Vagina (tissue), 2 donors: ENCODE data around the gene PRCP. TPM values are rescaled to one million over a fixed set of nuclear protein-coding genes. Genes with fewer than 3 reads are reported as not detected.

ENCODE experiments used
- DNase-seq, 2 donors: peaks; one replicate each; pipeline ENCODE4 v3.0.0-alpha.2; 2017; ENCODE audit errors: extremely low spot score in 2 of 2
- H3K27ac ChIP-seq: fragments of 200-600 bp; sonication (generic); one replicate; pipeline ENCODE4 v1.5.1; 2019
- H3K27me3 ChIP-seq: fragments of 200-600 bp; sonication (generic); one replicate; pipeline ENCODE4 v1.5.1; 2019
- H3K36me3 ChIP-seq, 2 donors: fragments of 200-600 bp; sonication (generic); one replicate each; pipeline ENCODE4 v1.5.1; 2017 to 2019
- H3K4me1 ChIP-seq: fragments of 200-600 bp; sonication (generic); one replicate; pipeline ENCODE4 v1.5.1; 2019
- H3K4me3 ChIP-seq, 2 donors: fragments of 200-600 bp; sonication (generic); 1 replicate in 1 of 2; 2 replicates in 1 of 2; pipeline ENCODE4 v1.5.1; 2016 to 2019
- H3K9me3 ChIP-seq: fragments of 200-600 bp; sonication (generic); one replicate; pipeline ENCODE4 v1.5.1; 2019
- POLR2A ChIP-seq, 2 donors: fragments of 450-650 bp; IDR thresholded peaks; one replicate each; pipeline ENCODE4 v1.6.1; 2017; ENCODE audit warnings: antibody characterized with exemption in 2 of 2, mild to moderate bottlenecking in 2 of 2, moderate library complexity in 2 of 2
- POLR2AphosphoS5 ChIP-seq, 2 donors: sonication (generic); formaldehyde crosslinking; IDR thresholded peaks; one replicate each; pipeline ENCODE4 v1.9.0; 2017; ENCODE audit warnings: antibody characterized with exemption in 2 of 2, mild to moderate bottlenecking in 2 of 2, low read depth in 1 of 2; ENCODE audit not compliant: insufficient read depth in 1 of 2
- intact Hi-C: fragments of 100-400 bp; cut with DNase I; formaldehyde crosslinking; loops from one replicate; pipeline ENCODE4 v1.15.1; 2023
- total RNA-seq: library from RNA; depleted of rRNA; stranded (reverse); fragments of >200 nt; gene quantifications from one replicate; pipeline ENCODE4 v1.2.3, GENCODE V29; 2016
- TF ChIP-seq, protein P1 (sequence below), 3 experiments: fragments of 450-650 bp in 2 of 3; fragments of 200-600 bp in 1 of 3; sonication (generic) in 1 of 3; IDR thresholded peaks; one replicate each; pipeline ENCODE4 v1.5.1; 2017 to 2019; ENCODE audit warnings: antibody characterized with exemption in 3 of 3, mild to moderate bottlenecking in 2 of 3, moderate library complexity in 2 of 3

The PRCP gene
- total RNA-seq, 1 donor from 2014 or later: 79.3 TPM

DNA sequence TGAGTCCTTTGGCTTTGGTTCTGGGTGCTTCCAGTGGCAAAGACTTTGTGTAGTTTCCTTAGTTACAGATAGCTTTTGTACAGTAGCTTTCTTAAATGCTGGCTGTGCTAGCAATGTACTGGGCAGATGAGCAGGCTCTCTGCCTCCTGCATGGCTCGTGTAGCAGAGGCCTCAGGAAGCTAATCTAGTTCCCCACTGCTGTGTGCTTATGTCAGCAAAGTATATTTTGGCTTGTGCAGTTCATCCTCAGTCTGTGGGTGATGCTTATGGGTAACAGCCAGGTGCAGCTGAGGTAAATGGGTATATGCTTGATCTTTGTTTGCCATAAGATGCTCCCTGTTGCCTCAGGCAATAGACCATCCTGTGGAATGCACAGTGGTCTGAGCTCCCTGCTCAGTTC is 97.5 kb downstream of the PRCP start:
- H3K4me3 ChIP-seq: no peak overlapping the region
- H3K9me3 ChIP-seq: no peaks in the 10 kb centered on the region
- no peaks in the 10 kb centered on the region for H3K4me1 ChIP-seq
- H3K27me3 ChIP-seq: no peaks in the 10 kb centered on the region
- no peaks in the 10 kb centered on the region for H3K36me3 ChIP-seq
- intact Hi-C loops: loop anchor here (5.0 kb wide), 1 partner anchor 425 kb away; no protein-coding TSS in a partner anchor
- TF ChIP-seq POLR2A (IDR thresholded peaks at IDR 0.05): no peak
- TF ChIP-seq, protein P1, sequence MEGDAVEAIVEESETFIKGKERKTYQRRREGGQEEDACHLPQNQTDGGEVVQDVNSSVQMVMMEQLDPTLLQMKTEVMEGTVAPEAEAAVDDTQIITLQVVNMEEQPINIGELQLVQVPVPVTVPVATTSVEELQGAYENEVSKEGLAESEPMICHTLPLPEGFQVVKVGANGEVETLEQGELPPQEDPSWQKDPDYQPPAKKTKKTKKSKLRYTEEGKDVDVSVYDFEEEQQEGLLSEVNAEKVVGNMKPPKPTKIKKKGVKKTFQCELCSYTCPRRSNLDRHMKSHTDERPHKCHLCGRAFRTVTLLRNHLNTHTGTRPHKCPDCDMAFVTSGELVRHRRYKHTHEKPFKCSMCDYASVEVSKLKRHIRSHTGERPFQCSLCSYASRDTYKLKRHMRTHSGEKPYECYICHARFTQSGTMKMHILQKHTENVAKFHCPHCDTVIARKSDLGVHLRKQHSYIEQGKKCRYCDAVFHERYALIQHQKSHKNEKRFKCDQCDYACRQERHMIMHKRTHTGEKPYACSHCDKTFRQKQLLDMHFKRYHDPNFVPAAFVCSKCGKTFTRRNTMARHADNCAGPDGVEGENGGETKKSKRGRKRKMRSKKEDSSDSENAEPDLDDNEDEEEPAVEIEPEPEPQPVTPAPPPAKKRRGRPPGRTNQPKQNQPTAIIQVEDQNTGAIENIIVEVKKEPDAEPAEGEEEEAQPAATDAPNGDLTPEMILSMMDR (IDR thresholded peaks at IDR 0.05): no peak
- no peak for TF ChIP-seq POLR2AphosphoS5 (IDR thresholded peaks at IDR 0.05; ENCODE audit: insufficient read depth in 1 of 2, low read depth in 1 of 2)
- no peak for DNase-seq
- no peak overlapping the region for H3K27ac ChIP-seq

DNA sequence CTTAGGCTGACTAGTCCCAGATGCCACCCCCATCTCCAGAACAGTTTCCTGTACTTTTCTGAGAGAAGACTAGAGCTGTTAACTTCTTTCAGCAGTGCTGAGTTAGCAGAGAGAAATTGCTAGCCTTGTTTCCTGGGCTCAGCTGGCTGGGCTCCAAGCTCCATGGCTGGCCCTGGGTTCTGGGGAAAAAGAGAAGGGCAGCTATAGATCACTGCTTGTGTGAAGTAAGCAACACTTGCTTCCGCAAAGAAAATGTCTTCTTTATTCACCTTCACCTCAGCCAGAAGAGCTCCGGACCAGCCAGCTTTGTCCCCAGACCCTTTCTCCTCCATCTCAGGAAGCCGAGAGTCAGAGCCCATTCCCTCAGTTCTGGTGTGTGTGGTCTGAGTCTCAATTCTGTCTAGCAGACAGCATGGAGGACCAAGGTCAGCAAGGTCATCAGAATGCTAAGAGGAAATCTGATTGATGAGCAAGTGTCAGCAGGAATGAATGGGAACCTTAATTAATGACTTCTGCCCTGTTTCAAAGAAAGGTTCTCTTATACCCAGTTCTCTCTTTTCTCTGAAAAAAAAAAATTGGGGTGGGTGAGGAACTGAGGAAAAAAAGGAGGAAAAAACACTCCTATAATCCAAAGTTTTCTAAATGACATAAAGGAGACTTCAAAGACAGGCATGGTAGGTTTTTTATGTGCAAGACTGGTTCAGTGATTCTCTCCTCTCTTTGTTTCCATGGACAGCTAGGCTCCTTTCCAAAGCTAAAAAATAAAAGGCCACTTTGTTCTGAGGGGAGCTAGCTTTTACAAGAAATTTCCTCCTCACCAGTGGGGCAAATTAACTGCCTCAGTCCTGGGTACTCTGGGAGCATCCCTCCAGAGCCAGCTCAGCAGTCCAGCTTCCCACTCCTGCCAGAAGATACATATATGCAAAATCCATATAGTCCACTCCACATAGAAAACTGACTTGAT is 103.0 kb downstream of the PRCP start:
- no peak overlapping the region for H3K27ac ChIP-seq
- no peaks in the 10 kb centered on the region for H3K4me1 ChIP-seq
- no peaks in the 10 kb centered on the region for H3K9me3 ChIP-seq
- no peak overlapping the region for H3K4me3 ChIP-seq
- intact Hi-C loops: no loop called here
- no peaks in the 10 kb centered on the region for H3K27me3 ChIP-seq
- TF ChIP-seq, protein P1 (IDR thresholded peaks at IDR 0.05): no peak
- TF ChIP-seq POLR2AphosphoS5 (IDR thresholded peaks at IDR 0.05; ENCODE audit: insufficient read depth in 1 of 2, low read depth in 1 of 2) (no peak), POLR2A (IDR thresholded peaks at IDR 0.05) (no peak)
- DNase-seq: no peak
- H3K36me3 ChIP-seq: no peaks in the 10 kb centered on the region

DNA sequence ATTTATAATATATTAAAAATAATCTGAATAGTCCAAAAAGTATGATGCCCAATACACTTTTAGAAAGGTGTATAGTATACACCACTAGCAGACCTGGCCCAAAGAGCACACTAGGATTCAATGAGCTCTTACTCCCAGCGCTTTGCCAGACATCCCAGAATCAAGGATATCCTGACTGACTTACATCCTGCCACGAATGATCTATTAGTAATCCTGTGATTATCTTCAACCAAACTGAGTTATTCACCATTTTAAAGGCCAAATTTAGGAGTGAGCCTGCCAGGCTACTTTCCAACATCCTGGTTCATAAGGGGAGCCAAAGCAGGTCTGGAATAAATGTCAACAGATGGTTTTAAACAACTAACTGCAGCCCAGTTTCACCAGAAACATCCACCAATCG is 105.7 kb downstream of the PRCP start:
- Histone ChIP-seq H3K4me3 (no peak overlapping the region), H3K27ac (no peak overlapping the region), H3K4me1 (no peaks in the 10 kb centered on the region), H3K27me3 (no peaks in the 10 kb centered on the region), H3K9me3 (no peaks in the 10 kb centered on the region), H3K36me3 (no peaks in the 10 kb centered on the region)
- DNase-seq: no peak
- no peak for TF ChIP-seq POLR2A (IDR thresholded peaks at IDR 0.05)
- intact Hi-C loops: no loop called here

DNA sequence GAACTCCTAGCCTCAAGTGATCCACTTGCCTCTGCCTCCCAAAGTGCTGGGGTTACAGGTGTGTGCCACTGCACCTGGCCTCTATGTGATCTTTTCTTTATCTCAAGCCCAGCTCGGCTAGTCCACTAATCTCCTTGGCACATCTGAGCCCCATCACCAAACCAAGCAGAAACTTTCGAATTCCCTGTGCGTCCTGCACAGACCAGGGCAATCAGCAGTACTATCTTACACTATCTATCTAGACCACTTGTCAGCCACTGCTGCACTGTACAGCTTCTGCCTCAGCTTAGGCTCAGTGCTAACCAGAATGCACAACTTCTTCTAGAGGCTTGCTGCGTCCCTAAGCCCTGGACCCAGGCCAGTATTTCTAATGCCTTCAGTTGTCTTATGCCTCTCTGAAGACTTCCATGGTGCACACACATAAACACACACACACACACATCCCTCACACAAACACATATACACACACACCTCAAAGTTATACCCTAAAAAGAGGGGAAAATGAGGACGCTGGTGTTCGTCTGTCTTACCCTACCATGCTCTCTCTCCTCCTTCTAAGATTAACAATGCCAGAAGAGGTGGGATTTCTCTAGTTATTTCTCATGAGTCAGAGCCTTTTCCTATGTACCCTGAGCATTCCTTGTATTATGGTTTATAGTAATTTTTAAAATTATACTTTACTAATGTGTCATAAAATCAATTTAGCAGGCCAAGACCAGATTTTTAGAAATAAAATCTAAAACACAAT is 107.2 kb downstream of the PRCP start:
- DNase-seq: no peak
- no peak overlapping the region for H3K27ac ChIP-seq
- no peaks in the 10 kb centered on the region for H3K9me3 ChIP-seq
- no peak overlapping the region for H3K4me3 ChIP-seq
- intact Hi-C loops: no loop called here
- H3K27me3 ChIP-seq: no peaks in the 10 kb centered on the region
- TF ChIP-seq, protein P1 (IDR thresholded peaks at IDR 0.05): no peak
- no peak for TF ChIP-seq POLR2AphosphoS5 (IDR thresholded peaks at IDR 0.05; ENCODE audit: insufficient read depth in 1 of 2, low read depth in 1 of 2)
- no peak for TF ChIP-seq POLR2A (IDR thresholded peaks at IDR 0.05)
- H3K4me1 ChIP-seq: no peaks in the 10 kb centered on the region
- no peaks in the 10 kb centered on the region for H3K36me3 ChIP-seq

DNA sequence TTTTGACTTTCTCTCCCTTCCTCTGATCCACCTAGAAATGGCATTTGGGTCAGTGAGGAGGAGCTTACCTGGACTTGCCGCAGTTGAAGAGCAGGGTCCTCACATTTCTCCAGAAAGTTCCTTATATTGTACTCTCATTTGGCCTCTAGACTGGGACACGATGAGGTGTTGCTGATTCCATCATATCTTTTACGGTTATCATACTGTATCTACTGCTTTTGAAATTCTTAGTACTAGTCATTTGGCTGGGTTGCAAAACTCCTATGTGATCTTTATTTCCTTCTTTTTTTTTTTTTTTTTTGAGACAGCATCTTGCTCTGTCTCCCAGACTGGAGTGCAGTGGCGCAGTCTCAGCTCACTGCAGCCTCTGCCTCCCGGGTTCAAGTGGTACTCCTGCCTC is 107.9 kb downstream of the PRCP start:
- Histone ChIP-seq H3K27me3 (no peaks in the 10 kb centered on the region), H3K9me3 (no peaks in the 10 kb centered on the region), H3K27ac (no peak overlapping the region), H3K36me3 (no peaks in the 10 kb centered on the region), H3K4me3 (no peak overlapping the region), H3K4me1 (no peaks in the 10 kb centered on the region)
- DNase-seq: no peak
- TF ChIP-seq, protein P1 (IDR thresholded peaks at IDR 0.05): no peak
- no peak for TF ChIP-seq POLR2A (IDR thresholded peaks at IDR 0.05)
- TF ChIP-seq POLR2AphosphoS5 (IDR thresholded peaks at IDR 0.05; ENCODE audit: insufficient read depth in 1 of 2, low read depth in 1 of 2): no peak
- intact Hi-C loops: no loop called here
